HEK293 (cell line): ENCODE results near the gene LARGE1.

Experiments used
- ZNF621 ChIP-seq: fragments of 450-650 bp; formaldehyde crosslinking; IDR thresholded peaks from 2 replicates; pipeline ENCODE4 v1.5.1; 2017; ENCODE audit warnings: missing biosample characterization, missing genetic modification characterization
- TF ChIP-seq, protein P1 (sequence below): fragments of 450-650 bp; formaldehyde crosslinking; IDR thresholded peaks from 2 replicates; pipeline ENCODE4 v1.5.1; 2016; ENCODE audit warnings: missing biosample characterization, missing genetic modification characterization

DNA sequence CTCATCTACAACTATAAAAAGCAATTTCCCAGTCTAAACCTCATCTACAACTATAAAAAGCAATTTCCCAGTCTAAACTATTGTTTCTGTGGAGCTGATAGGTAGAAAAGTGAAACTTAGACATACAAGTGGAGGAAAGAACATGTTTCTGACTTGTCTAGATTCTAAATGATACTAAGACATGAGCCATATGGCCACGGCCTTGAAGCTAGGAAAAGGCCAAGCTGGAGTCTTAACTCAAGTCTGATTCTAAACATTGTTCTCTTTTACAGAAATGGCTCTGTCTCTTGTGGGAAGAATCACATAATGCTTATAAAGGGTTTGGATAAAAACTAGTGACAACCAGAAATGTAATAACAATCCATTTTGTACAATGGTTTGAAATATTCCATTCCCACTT lies 43.8 kb upstream of the LARGE1 start:
- no peak for TF ChIP-seq ZNF621 (tag by site-specific recombination)
- TF ChIP-seq, protein P1, sequence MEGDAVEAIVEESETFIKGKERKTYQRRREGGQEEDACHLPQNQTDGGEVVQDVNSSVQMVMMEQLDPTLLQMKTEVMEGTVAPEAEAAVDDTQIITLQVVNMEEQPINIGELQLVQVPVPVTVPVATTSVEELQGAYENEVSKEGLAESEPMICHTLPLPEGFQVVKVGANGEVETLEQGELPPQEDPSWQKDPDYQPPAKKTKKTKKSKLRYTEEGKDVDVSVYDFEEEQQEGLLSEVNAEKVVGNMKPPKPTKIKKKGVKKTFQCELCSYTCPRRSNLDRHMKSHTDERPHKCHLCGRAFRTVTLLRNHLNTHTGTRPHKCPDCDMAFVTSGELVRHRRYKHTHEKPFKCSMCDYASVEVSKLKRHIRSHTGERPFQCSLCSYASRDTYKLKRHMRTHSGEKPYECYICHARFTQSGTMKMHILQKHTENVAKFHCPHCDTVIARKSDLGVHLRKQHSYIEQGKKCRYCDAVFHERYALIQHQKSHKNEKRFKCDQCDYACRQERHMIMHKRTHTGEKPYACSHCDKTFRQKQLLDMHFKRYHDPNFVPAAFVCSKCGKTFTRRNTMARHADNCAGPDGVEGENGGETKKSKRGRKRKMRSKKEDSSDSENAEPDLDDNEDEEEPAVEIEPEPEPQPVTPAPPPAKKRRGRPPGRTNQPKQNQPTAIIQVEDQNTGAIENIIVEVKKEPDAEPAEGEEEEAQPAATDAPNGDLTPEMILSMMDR (tag by site-specific recombination) = no peak
